ENCODE measurements around the gene HOXC4. TPM values are rescaled to one million over a fixed set of nuclear protein-coding genes. Genes with fewer than 3 reads are reported as not detected.
A peak's percentile ranks its signal among the peaks of the same experiment; 100 is the strongest.

HOXC4 gene
- total and polyA plus RNA-seq, 12 donors = 0.78 to 7.4 (median 2.9) TPM

- DNase-seq = peak in 1 of 7 donors; percentile 52
- 36 to 49% (median 45%) methylated on average over 6 of the region's 6 CpGs for WGBS, 4 donors
- H3K27ac ChIP-seq = peak overlapping the region in 2 of 5 donors; percentile 88 to 95
- H3K36me3 ChIP-seq (replicated peaks in 1 of 2) = no peaks in the 10 kb centered on the region
- no peaks in the 10 kb centered on the region for H3K27me3 ChIP-seq
- intact Hi-C loops (cut with DNase I) = loop anchor here (5.0 to 10.0 kb wide), 2 partner anchors 103 to 160 kb away; no protein-coding TSS in a partner anchor
- peaks cover 13 to 58% of the 10 kb centered on the region in 2 donors for H3K4me1 ChIP-seq (replicated peaks in 1 of 2)
- H3K4me3 ChIP-seq = no peak overlapping the region
- TF ChIP-seq POLR2A (IDR thresholded peaks at IDR 0.05) = no peak
- TF ChIP-seq CTCF (IDR thresholded peaks at IDR 0.05) = no peak
- no peaks in the 10 kb centered on the region for H3K9me3 ChIP-seq (replicated peaks in 1 of 3)
Measured at GRCh38 chr12:54032086-54032619, 21.5 kb upstream of the HOXC4 start.

- Histone ChIP-seq H3K36me3 (replicated peaks in 1 of 2) (no peaks in the 10 kb centered on the region), H3K27me3 (no peaks in the 10 kb centered on the region), H3K27ac (peak within 1 kb of the TSS in 2 of 5 donors; percentile 88 to 95), H3K9me3 (replicated peaks in 1 of 3) (no peaks in the 10 kb centered on the region), H3K4me1 (replicated peaks in 1 of 2) (peaks cover 13 to 54% of the 10 kb centered on the region in 2 donors), H3K4me3 (peak within 1 kb of the TSS in 2 of 4 donors; percentile 33 to 47)
- peak; percentile 71 to 95 (median 79) for DNase-seq
- 1 to 2% (median 2%) methylated on average over 12 of the region's 12 CpGs for WGBS, 4 donors
- intact Hi-C loops (cut with DNase I) = loop anchor here (5.0 to 10.0 kb wide), 2 partner anchors 102 to 160 kb away; no protein-coding TSS in a partner anchor
- TF ChIP-seq CTCF (IDR thresholded peaks at IDR 0.05) (peak; percentile 85 to 99 (median 96)), POLR2A (IDR thresholded peaks at IDR 0.05) (no peak)
Measured at GRCh38 chr12:54032627-54033100, 21.0 kb upstream of the HOXC4 start, which contains the start of gene HOXC5. Gene HOXC5, plus strand, starts transcription at chr12:54033050. Its CDS starts 73 bp downstream, at chr12:54033123.

- peak in 6 of 7 donors; percentile 25 to 73 (median 56) for DNase-seq
- TF ChIP-seq CTCF (IDR thresholded peaks at IDR 0.05) (no peak), POLR2A (IDR thresholded peaks at IDR 0.05) (no peak)
- Histone ChIP-seq H3K27me3 (no peaks in the 10 kb centered on the region), H3K4me1 (replicated peaks in 1 of 2) (peaks cover 13 to 47% of the 10 kb centered on the region in 2 donors), H3K9me3 (replicated peaks in 1 of 3) (no peaks in the 10 kb centered on the region), H3K36me3 (replicated peaks in 1 of 2) (no peaks in the 10 kb centered on the region), H3K27ac (peak overlapping the region in 2 of 5 donors; percentile 74 to 77), H3K4me3 (peak overlapping the region in 2 of 4 donors; percentile 33 to 47)
- intact Hi-C loops (cut with DNase I) = loop anchor here (5.0 to 10.0 kb wide), 2 partner anchors 101 to 159 kb away; no protein-coding TSS in a partner anchor
- 1 to 2% (median 2%) methylated on average over 36 to 60 of the region's 61 CpGs for WGBS, 4 donors
Measured at GRCh38 chr12:54033106-54033979, 20.3 kb upstream of the HOXC4 start.
